KBM-7 (cell line): ENCODE measurements around the gene SLC25A1.

Source experiments
- DNase-seq: peaks from one replicate; pipeline ENCODE4 v3.0.0-alpha.2; 2015
- in situ Hi-C: fragments of 300-500 bp; cut with MboI; formaldehyde crosslinking; loops from 2 replicates; pipeline ENCODE4 v1.14.3; 2020; ENCODE audit warnings: low sequenced_read_pairs, low pct_unique_long_range_greater_than_20kb, mixed read lengths

SLC25A1 gene

DNA sequence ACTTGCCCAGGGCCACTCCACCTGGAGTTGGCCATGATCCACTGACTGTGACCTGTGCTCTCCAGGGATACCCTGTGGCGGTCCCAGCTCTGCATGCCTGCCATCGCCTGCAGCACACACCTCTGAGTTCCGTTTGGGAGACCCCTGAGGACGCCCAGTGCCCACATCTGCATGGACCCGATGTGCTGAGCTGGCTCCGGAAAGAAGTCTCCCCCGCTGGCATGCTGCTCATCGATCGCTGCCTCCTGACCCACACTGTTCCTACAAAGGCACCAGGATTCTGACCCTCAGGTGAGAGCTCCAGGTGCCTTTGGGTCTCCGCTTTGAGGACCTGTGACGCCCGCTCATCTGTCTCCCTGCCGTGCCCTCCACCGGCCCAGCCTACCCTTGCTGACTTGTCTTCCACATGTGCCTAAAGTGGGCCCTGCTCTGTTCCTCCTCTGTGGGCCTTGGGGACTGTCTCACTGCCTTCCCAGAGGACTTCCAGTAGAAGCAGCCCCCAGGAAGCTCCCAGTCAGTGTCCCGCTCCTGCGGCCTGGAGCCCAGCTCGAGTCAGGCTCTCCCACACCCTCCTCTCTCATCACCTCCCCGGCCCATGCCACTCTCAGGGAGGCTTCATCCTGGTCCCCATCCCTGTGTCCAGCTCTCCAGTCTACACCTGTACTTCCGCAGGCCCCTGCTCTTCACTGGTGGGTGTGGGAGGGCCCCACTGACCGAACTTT, 5.9 kb upstream of the SLC25A1 start:
- no peak for DNase-seq
- in situ Hi-C loops: loop anchor here (25.0 kb wide), 1 partner anchor 97 kb away; no protein-coding TSS in a partner anchor

DNA sequence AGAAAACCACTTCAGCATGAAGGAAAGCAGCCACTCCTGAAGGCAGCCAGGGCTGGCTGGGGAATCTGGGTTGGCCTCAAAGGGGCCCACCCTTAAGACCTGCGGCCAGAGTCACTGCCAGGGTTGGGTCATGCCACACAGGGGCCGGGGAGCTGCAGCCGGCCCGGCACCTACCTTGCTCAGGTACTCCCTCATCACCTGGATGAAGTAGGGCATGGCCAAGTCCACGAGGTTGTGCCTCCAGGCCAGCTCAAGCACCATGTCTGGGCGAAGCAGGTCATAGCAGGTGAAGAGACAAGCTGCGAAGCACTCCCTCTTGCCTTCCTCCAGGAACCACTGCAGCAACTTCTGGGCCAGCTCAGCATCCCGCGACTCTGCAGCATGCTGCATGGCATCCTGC, 4.7 kb upstream of the SLC25A1 start:
- in situ Hi-C loops: loop anchor here (25.0 kb wide), 1 partner anchor 96 kb away; no protein-coding TSS in a partner anchor
- DNase-seq: no peak

DNA sequence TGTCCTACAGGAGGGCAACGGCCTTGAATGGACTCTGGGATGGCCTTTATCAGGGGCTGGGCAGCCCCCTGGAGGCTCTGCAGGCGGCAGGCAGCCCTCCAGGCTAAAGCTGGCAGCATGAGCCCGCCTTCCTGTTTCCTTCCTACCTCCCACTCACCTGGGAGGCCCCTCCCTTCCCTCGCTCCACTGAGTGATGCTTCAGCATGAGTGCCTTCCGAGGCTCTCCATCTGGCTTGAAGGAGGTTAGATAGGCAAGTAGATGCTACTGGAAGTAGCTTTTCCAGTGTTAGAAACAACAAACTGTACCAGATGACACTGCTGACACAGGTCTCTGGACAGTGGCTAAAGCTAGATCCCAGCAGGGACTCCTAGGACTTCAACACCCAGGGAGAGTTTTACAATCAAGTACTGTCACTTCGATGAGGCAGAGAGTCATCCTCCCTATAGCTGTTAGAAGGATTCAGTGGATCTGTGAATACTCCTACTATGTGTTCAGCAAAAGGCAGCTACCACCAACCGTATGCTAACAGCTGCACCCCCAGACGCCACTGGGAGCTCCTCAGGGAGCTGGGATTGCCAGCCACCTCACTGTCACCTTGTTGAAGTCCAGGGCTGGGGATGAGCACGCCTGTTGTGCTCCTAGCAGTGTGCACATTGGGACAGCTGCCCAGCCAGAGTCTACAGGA, 4.1 kb upstream of the SLC25A1 start:
- in situ Hi-C loops: loop anchor here (25.0 kb wide), 1 partner anchor 95 kb away; no protein-coding TSS in a partner anchor

DNA sequence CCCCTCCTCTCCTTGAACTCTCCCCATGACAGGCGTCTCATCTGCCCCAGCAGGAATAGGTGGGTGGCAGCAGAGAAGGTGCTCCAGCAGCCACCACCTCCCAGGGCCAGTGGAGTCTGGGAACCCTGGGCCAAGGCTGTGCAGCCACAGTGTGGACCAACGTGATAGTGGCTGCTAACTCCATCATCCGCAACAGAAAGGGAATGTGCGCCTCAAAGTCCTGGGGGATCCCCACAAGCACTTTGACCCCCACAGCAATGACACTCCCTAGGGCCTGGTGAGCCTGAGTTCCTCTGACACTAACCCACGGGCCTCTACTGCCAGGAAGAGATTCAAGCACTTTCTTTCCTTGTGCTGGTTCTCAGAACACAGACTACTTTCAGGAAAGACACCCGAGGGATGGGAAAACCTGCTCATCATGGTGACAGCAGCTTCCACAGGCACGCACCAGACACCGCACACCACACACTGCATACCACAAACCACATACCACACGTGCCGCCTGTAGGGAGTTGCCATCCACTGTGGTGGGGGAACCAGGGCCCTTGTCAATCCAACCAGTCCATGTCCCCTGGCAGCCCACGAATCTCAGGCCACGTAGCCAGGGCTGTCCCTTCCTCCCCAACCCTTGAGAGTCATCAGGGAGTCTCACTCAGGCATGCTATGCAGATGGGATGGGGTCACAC, 3.4 kb upstream of the SLC25A1 start:
- DNase-seq: no peak

More for the DNA sequence above, 4.1 kb upstream of the SLC25A1 start:
- DNase-seq: no peak

DNA sequence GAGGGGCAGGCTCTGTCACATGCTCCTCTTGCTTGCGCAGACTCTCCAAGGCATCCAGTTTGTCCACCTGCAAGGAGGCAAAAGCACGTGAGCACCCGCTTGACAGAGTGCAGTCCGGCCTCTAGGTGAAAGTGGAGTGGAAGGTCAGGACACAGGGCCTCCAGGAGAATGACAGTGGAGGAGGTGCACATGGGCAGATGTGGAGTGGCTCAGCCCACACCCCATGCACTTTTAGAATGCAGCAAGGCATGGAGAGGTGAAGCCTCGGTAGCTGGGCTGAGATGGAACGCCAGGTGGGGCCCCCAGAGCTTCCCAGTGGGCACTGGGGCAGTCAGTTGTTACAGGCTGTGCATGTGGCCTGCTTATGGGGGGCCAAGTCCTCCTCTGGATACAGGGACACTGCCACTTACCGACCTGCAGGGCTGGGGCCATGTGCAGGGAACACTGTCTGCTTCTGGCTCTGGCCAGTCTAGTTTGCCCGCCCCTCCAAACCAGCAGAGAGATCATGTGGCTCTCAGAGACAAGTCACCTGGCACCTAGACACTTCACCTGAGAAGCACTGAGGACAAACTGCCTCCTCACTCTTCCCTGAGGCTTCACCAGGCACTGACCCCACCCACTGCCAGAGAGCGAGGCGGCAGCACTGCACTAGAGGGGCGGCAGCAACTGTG, 2.3 kb upstream of the SLC25A1 start:
- DNase-seq: no peak
- in situ Hi-C loops: loop anchor here (25.0 kb wide), 1 partner anchor 94 kb away; no protein-coding TSS in a partner anchor

More for the DNA sequence above, 3.4 kb upstream of the SLC25A1 start:
- in situ Hi-C loops: loop anchor here (25.0 kb wide), 1 partner anchor 95 kb away; no protein-coding TSS in a partner anchor

DNA sequence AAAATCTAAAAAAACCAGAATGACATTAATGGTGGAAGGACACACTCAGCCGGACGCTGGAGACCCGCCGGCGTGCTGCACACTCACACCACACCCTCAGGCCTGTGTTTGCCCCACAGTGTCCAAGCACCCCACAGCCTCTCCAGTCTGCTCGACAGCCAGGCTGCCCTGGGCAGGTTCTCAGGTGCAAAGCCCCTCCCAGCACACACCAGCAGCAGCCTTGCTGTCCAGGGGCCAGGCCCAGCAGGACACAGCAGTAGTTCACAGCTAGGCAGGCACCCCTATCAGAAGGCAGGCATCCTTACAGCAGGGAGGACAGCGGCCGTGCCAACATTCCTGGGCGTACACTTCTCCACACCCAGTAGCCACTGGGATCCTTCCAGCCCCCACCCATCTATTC, 1.7 kb upstream of the SLC25A1 start:
- no peak for DNase-seq
- in situ Hi-C loops: loop anchor here (25.0 kb wide), 1 partner anchor 93 kb away; no protein-coding TSS in a partner anchor

DNA sequence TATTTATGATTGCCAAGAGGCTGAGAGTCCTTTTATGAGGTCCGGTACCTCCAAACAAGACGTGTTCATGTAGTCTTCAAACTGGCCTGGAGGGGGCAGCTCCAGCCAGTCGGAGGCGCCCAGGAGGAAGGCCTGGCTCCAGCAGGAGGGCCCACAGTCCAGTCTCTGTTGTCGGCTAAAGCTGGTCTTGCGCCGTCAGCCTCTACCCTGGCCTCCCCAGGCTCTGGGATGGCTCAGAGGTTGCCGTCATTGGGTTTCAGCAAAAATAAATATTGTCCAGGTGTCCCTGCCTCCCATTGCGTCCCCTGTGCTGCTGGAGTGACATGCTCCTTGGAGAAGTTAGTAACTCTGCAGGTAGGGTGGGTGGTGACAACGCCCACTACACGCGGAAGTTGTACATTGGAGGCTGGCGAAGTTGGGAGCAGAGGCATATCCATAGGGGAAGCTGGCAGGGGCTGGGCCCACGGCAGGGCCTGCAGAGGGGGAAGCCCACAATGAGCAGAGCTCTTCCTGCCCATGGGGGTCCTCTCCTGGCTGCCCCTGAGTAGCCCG, 1.0 kb upstream of the SLC25A1 start:
- DNase-seq: peak; percentile 79
- in situ Hi-C loops: loop anchor here (25.0 kb wide), 1 partner anchor 92 kb away; no protein-coding TSS in a partner anchor

DNA sequence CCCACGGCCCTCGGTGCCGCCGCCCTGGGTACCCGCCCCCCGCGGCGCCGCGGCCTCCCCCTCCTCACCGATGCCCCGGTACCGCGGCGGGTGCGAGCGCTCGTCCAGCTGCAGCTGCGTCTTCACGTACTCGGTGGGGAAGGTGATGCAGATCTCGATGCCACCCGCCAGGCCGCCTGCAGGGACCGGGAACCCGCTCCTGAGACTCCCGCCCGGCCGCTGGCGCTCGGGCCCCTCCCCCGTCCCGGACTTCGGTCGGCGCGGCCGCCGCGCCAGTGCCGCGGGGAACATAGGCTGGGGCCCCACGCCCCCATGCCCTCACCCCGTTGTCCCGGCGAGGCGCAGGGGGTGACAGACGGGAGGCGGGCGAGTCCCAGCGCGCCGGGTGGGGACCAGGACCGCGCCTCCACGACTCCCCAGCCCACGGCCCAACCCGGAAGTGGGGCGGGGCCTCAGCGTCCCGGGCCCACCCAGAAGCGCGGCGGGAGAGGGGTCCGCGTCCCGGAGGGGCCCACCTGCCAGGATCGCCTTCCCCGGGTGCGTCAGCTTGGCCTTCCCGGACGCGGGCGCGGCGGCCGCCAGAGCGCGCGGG, 375 bp downstream of the SLC25A1 start:
- DNase-seq: peak; percentile 47
- in situ Hi-C loops: loop anchor here (25.0 kb wide), 1 partner anchor 91 kb away; no protein-coding TSS in a partner anchor

DNA sequence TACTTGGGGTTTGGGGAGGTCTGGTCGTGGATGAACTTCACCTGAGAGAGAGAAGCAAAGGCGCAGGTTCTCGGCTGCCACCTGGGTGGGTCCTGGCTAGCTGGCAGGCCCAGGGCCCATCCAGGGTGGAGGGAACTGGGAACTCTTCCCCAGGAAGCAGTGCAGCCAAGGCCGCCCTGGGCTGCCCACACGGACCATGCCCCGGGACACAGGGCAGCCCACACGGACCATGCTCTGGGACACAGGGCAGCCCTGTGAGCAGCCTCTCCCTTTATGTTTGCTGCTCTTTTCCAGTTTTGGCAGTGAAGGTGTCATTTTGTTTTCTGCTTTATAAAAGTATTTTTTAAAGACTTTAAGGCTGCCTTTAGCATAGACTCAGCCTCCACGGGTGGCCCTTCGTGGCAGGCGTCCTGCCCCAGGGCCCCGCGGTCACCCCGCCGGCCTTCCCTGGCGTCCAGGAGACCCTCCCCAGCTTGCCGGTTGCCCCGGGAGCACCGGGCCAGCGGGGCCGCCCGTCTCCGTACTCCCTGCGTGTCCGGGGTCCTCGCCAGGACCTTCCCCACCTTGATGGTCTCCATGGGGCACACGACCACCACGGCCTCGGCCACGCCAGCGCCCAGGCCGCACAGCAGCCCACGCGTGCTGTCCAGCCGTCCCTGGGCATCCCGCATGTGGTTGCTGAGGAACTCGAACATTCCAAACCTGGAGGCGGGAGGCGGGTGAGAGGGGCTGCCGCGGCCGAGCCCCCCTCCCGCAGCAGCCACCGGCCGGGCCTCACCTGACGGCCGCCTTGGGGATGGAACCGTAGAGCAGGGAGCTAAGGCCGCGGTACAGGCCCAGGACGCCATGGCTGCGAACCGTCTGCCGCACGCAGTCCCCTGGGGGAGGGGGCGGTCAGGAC, 1.1 kb downstream of the SLC25A1 start:
- no peak for DNase-seq
- in situ Hi-C loops: loop anchor here (25.0 kb wide), 1 partner anchor 90 kb away; no protein-coding TSS in a partner anchor

DNA sequence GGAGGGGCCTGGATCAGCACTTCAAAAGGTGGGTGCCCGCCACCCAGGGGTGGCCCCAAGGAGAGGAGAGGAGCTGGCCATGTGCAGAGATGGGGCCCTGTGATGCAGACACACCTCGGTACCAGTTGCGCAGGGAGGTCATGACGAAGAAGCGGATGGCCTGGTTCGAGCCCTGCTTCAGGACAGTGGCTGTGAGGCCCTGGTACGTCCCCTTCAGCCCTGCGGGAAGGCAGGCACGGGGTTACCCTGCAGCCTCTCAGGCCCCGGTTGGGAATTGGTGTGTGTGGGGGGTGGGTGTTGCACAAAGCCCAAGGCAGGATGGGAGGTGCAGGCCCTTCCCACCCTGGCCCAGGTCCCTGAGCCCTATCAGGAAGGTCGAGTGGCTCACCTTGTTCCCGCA, 1.8 kb downstream of the SLC25A1 start:
- DNase-seq: no peak
- in situ Hi-C loops: loop anchor here (25.0 kb wide), 1 partner anchor 89 kb away; no protein-coding TSS in a partner anchor

DNA sequence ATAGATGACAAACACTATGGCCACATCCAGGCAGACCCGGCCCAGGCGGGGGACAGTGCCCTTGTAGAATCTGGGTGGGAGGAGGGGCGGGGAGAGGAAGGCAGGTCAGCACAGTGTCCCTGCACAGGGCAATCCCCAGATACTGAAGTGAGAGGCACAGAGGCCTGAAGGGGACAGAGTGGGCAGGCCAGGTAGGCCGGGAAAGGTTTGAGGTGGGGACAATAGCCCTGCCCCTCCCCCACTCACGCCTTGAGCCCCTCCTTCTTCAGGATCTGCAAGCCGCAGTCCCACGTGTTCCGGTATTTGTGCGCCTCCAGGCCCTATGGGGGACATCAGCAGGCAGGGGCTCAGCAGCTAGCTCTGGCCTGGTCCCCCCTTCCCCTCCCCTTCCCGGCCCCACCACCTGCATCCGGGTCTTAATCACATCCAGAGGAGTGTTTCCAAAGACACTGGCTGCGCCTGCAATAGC, 2.3 kb downstream of the SLC25A1 start:
- DNase-seq: no peak
- in situ Hi-C loops: loop anchor here (25.0 kb wide), 1 partner anchor 89 kb away; no protein-coding TSS in a partner anchor

DNA sequence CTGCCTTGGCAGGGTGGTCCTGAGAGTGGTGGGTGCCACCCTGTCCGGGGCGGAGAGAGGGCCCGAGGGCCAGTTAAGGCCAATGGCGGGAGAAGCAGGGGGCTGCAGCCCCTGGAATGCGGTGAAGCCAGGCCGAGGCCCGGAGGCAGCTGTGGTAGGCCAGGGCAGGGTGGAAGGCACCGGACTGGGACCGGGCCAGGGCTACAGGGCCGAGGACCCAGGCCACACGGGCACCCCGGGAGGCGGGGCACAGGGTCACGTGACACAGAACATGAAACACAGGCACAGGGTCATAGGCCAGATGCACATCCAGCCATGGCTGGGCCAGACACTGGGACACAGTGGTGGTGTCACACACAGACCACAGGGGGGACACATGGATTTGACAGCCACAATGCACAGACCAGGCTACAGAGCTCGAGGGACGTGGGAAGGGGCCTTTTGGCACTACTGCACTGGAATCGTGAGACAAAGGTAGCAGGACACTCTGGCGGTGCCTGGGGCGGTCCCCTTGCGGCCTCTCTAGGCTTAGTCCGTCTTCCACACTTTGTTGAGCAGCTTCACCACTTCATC, 2.8 kb downstream of the SLC25A1 start:
- DNase-seq: no peak
- in situ Hi-C loops: loop anchor here (25.0 kb wide), 1 partner anchor 88 kb away; no protein-coding TSS in a partner anchor

DNA sequence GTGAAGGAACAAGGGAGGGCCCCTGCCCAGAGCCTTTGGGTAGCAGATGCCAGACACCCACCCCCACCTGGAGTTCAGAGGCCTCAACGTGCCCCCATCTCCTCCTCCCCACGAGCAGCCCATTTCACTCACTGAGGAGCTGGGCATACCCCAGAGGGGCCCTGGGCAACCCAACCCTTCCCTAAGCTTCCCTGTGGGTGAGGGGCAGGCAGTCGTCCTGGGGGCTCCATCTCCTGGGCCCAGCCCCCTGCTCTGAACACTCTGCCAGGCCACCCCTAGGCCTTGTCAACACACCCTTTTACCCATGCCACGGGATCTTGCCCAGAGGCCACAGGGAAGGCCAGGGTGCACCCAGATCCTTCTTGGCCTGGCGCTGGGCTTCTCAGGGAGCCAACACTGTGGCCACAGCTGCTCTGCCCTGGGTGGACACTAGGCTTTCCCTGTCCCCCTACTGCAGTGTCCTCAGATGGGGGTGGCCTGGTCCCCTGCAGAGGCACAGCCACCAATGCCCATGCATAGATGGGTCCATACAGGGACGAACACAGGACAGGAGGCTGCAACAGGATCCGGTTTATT, 3.4 kb downstream of the SLC25A1 start:
- in situ Hi-C loops: loop anchor here (25.0 kb wide), 1 partner anchor 88 kb away; no protein-coding TSS in a partner anchor
- DNase-seq: no peak

DNA sequence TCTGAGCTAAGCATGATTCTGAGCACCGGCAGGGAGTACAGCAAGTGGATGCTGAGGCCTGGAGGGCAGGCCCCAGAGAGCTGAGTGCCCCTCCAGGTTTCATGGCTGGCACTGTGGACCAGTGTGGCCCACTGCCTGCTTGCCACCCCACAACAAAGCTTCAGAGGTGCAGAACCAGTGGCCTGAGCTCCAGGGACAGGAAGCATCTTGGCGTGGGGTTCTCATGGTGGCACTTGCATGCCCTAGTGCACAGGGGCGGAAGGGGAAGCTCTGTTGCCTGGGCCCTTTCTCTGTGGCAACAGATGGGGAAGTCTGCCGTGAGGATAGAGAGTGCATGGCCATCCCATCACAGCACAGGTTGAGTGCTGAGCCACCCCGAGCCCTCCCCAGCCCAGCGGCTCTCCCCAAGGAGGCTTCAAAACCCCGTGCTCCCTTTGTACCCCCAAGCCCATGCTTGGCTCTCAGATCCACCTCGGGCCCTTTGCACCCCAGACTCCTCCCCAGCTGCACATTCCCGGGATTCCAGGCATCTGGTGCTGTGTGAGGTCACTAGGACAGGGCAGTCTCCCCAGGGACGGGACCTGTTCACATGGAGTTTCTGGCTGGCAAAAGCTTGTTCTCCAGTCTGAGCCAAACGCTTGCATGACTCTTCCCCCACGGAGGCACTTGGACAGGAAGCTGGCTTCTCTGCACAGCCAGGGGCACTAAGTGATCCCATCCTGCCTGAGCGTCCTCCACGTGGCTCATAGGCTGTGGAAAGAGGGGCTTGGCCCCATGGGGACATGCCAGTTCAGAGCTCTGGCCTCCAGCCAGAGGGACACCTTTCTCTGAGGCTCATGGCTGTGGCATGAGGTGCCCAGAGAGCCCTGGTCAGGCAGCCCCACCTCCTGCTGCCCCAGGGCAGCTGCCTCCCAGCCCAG, 4.2 kb downstream of the SLC25A1 start:
- peak; percentile 82 for DNase-seq
- in situ Hi-C loops: loop anchor here (25.0 kb wide), 1 partner anchor 87 kb away; no protein-coding TSS in a partner anchor
